Glutamatergic neuron (in vitro differentiated cells): Measurements from ENCODE around the gene DCDC2C. TPM values are rescaled to one million over a fixed set of nuclear protein-coding genes. Genes with fewer than 3 reads are reported as not detected.

Experiments
- DNase-seq: peaks from one replicate; pipeline ENCODE4 v3.0.0; 2022
- H3K27ac Mint-ChIP-seq: one replicate; pipeline ENCODE4 v1.8.0; 2020; ENCODE audit warnings: mild to moderate bottlenecking, mixed read lengths, inconsistent platforms; ENCODE audit not compliant: unreplicated experiment
- H3K27me3 Mint-ChIP-seq: one replicate; pipeline ENCODE4 v1.8.0; 2020; ENCODE audit warnings: mild to moderate bottlenecking, moderate library complexity, mixed read lengths, inconsistent platforms; ENCODE audit not compliant: unreplicated experiment
- H3K36me3 Mint-ChIP-seq: one replicate; pipeline ENCODE4 v1.8.0; 2020; ENCODE audit warnings: mild to moderate bottlenecking, mixed read lengths, inconsistent platforms; ENCODE audit not compliant: unreplicated experiment
- H3K4me1 Mint-ChIP-seq: one replicate; pipeline ENCODE4 v1.8.0; 2020; ENCODE audit warnings: mild to moderate bottlenecking, low read depth, mixed read lengths, inconsistent platforms; ENCODE audit not compliant: unreplicated experiment
- H3K4me3 Mint-ChIP-seq: one replicate; pipeline ENCODE4 v1.8.0; 2020; ENCODE audit warnings: mild to moderate bottlenecking, mixed read lengths, inconsistent platforms; ENCODE audit not compliant: unreplicated experiment
- H3K9me3 Mint-ChIP-seq: one replicate; pipeline ENCODE4 v1.8.0; 2020; ENCODE audit warnings: mild to moderate bottlenecking, moderate library complexity, mixed read lengths, inconsistent platforms; ENCODE audit not compliant: unreplicated experiment
- CTCF ChIP-seq: fragments of 200-600 bp; sonication (generic); IDR thresholded peaks from one replicate; pipeline ENCODE4 v1.5.0; 2021; ENCODE audit not compliant: partially characterized antibody, unreplicated experiment
- total RNA-seq: library from RNA; stranded (reverse); fragmentation: NEBNext Ultra II Directional; extraction: Animal tissue kit (Norgen Biotek cat#: 25700); gene quantifications from one replicate; pipeline ENCODE4 v1.2.1, GENCODE V29; 2021; ENCODE audit not compliant: unreplicated experiment

The DCDC2C gene
- total RNA-seq, 1 donor from 2014 or later, result not detected

DNA sequence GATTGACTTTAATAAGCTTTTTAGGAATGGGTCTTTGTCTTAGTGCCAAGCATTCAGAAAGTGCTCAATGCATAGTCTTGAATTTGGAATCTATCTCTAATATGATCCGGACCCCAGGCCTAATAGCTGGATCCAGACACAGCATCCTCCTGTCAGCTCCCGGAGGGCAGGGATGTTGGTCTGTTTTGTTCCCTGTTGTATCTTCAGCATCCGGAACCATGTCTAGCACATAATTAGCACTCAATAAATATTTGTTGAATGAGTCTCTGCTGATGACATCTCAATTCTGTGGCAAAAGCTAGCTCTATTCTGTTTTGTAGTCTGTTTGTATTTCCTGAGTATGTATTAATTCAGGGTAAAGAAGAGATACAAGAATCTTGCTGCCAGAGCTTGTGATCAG, 169.1 kb downstream of the DCDC2C start:
- H3K36me3 Mint-ChIP-seq, result no peaks in the 10 kb centered on the region
- H3K4me1 Mint-ChIP-seq, result no peaks in the 10 kb centered on the region
- no peak overlapping the region for H3K27ac Mint-ChIP-seq
- no peak overlapping the region for H3K4me3 Mint-ChIP-seq
- no peaks in the 10 kb centered on the region for H3K9me3 Mint-ChIP-seq
- no peaks in the 10 kb centered on the region for H3K27me3 Mint-ChIP-seq
- no peak for TF ChIP-seq CTCF
- no peak for DNase-seq

DNA sequence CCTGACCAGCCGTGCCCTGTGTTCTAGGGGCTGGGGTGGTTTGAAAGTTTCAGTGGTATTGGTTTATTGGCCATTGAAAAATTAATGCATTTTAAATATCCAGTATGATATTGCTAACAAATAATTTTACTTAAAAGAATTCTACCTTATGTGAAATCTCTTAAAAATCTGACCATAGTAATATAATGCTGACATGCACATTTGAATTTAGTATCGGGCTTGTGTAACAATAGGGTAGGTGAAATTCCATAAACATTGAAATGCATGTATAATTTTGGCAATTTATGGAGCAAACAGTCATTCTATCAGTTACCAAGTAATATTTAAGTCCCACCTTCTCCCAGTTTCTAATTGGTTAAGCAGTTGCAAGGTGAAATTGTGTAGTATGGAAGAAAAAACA, 170.5 kb downstream of the DCDC2C start:
- DNase-seq, result no peak
- H3K4me1 Mint-ChIP-seq, result peaks cover 2% of the 10 kb centered on the region
- no peak overlapping the region for H3K4me3 Mint-ChIP-seq
- H3K27me3 Mint-ChIP-seq, result no peaks in the 10 kb centered on the region
- TF ChIP-seq CTCF, result no peak
- no peak overlapping the region for H3K27ac Mint-ChIP-seq
- no peaks in the 10 kb centered on the region for H3K36me3 Mint-ChIP-seq
- no peaks in the 10 kb centered on the region for H3K9me3 Mint-ChIP-seq

DNA sequence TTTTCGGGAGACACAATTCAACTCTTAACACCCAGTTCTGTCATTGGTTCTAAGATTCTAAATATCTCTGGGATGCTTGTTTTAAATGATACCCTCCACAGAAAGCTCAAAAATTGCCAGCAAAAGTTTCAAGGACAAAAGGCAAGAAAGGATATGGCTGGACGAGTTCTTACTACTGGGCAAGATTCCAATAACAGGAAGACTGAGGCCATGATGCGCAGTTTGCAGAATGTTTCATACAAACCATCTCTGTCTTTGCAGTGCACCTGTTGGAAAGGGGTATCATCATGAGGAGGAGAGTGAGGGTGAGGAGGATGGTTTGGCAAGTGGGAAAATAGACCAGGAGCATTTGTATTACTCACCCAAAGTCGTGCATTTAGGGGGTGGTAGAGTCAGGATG, 172.8 kb downstream of the DCDC2C start:
- no peak for DNase-seq
- peaks cover 4% of the 10 kb centered on the region for H3K36me3 Mint-ChIP-seq
- no peak overlapping the region for H3K27ac Mint-ChIP-seq
- no peak overlapping the region for H3K4me3 Mint-ChIP-seq
- peaks cover 2% of the 10 kb centered on the region for H3K27me3 Mint-ChIP-seq
- TF ChIP-seq CTCF, result no peak
- H3K4me1 Mint-ChIP-seq, result peaks cover 2% of the 10 kb centered on the region
- H3K9me3 Mint-ChIP-seq, result peaks cover 2% of the 10 kb centered on the region

GRCh38 chr2:3876685-3877084, 173.3 kb downstream of the DCDC2C start:
- peaks cover 2% of the 10 kb centered on the region for H3K4me1 Mint-ChIP-seq
- DNase-seq, result no peak
- H3K27me3 Mint-ChIP-seq, result peaks cover 2% of the 10 kb centered on the region
- no peak for TF ChIP-seq CTCF
- no peak overlapping the region for H3K27ac Mint-ChIP-seq
- peaks cover 2% of the 10 kb centered on the region for H3K9me3 Mint-ChIP-seq
- H3K4me3 Mint-ChIP-seq, result no peak overlapping the region
- peaks cover 4% of the 10 kb centered on the region for H3K36me3 Mint-ChIP-seq

DNA sequence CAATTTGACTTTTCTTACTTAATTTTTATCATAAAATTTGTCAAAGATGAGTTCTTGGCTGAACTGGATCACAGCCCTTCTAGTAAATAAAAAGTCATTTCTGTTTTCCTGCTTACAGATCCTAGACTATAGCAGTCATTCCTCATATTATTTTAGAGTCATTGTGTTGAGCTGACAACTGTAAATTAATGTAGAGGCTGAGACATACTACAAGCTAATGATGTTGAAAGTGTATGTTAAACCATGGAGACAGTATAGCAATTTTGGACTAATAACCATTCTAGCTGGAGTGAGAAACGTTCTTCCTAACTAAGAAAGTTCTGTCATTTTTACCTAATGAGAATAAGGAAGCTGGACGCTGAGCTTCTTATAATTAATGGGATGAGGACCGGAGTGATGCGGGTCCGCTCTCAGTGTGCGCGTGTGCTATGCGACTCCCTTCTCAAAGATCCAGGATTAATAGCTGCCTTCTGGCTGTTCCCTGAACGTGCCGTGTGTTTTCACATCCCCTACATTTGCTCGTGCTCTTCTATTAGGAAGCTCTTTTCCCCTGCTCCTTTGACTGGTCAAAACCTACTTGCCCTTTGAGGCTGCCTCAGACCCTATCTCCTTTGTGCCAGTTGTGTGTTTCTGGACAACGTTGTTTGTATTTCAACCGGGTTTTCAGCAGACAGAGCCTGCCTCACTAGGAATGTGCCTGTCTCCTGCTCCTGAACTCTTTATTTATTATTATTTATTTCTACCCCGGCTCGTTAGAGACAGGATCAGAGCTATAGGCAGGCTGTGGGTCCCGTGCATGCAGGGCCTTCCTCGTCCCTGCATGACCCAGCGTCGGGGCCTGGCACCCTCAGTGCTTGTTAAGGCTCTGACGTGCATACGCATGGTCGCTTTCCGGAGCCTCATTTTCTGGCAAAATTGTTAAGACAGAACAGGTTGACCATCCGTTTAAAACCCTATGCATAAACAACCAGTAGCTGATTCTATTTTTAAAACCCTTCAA, 182.6 kb downstream of the DCDC2C start:
- no peak for DNase-seq
- no peaks in the 10 kb centered on the region for H3K4me1 Mint-ChIP-seq
- H3K36me3 Mint-ChIP-seq, result peaks cover 2% of the 10 kb centered on the region
- no peak for TF ChIP-seq CTCF
- no peaks in the 10 kb centered on the region for H3K27me3 Mint-ChIP-seq
- no peak overlapping the region for H3K4me3 Mint-ChIP-seq
- no peak overlapping the region for H3K27ac Mint-ChIP-seq
- peaks cover 4% of the 10 kb centered on the region for H3K9me3 Mint-ChIP-seq
